HG02943 (cell line): ENCODE data around the gene FRZB.

Experiments used
- ATAC-seq: cut with Tn5 transposase; IDR thresholded peaks from one replicate; pipeline ENCODE4 v1.9.1; 2021; ENCODE audit warnings: mild to moderate bottlenecking, low read depth, moderate library complexity; ENCODE audit not compliant: unreplicated experiment

Gene FRZB

GRCh38 chr2:182845794-182846417 is 20.5 kb downstream of the FRZB start:
- no peak for ATAC-seq

- ATAC-seq = no peak
These were observed 30.0 kb downstream of the FRZB start for GRCh38 chr2:182836451-182836850.

- no peak for ATAC-seq
These were observed 32.1 kb downstream of the FRZB start for GRCh38 chr2:182834293-182834692.

- no peak for ATAC-seq
These were observed 33.2 kb downstream of the FRZB start for GRCh38 chr2:182833084-182833854.

GRCh38 chr2:182831921-182832320 is 34.5 kb downstream of the FRZB start:
- ATAC-seq = no peak

- no peak for ATAC-seq
These were observed 35.3 kb downstream of the FRZB start for GRCh38 chr2:182831101-182831500.

GRCh38 chr2:182827182-182827879 is 39.1 kb downstream of the FRZB start:
- ATAC-seq = no peak

GRCh38 chr2:182826496-182826895 is 39.9 kb downstream of the FRZB start:
- no peak for ATAC-seq

GRCh38 chr2:182826064-182826463 is 40.4 kb downstream of the FRZB start:
- no peak for ATAC-seq

- ATAC-seq = no peak
These were observed 41.7 kb downstream of the FRZB start for GRCh38 chr2:182824767-182825158.

- no peak for ATAC-seq
These were observed 42.2 kb downstream of the FRZB start for GRCh38 chr2:182824056-182824766.

- ATAC-seq = no peak
These were observed 43.7 kb downstream of the FRZB start for GRCh38 chr2:182822733-182823132.

- no peak for ATAC-seq
These were observed 45.3 kb downstream of the FRZB start for GRCh38 chr2:182821182-182821581.

- ATAC-seq = no peak
These were observed 47.0 kb downstream of the FRZB start for GRCh38 chr2:182819412-182819811.

- no peak for ATAC-seq
These were observed 47.5 kb downstream of the FRZB start for GRCh38 chr2:182818925-182819324.

GRCh38 chr2:182818501-182818900 is 47.9 kb downstream of the FRZB start:
- ATAC-seq = no peak

GRCh38 chr2:182817558-182817957 is 48.9 kb downstream of the FRZB start:
- no peak for ATAC-seq

GRCh38 chr2:182816866-182817265 is 49.6 kb downstream of the FRZB start:
- ATAC-seq = no peak

GRCh38 chr2:182814804-182815203 is 51.6 kb downstream of the FRZB start:
- ATAC-seq = no peak

- ATAC-seq = no peak
These were observed 52.1 kb downstream of the FRZB start for GRCh38 chr2:182814380-182814779.

- ATAC-seq = no peak
These were observed 56.4 kb downstream of the FRZB start for GRCh38 chr2:182810087-182810486.
